SK-N-SH (cell line): Measurements from ENCODE around the gene SLC24A3. TPM values are rescaled to one million over a fixed set of nuclear protein-coding genes. Genes with fewer than 3 reads are reported as not detected.

ENCODE experiments used
- CTCF ChIA-PET: fragments of 300-600, 350-600 bp; formaldehyde crosslinking; extraction: SDS; loops from one replicate; lab custom pipeline; 2021; lab: Yijun Ruan, JAX
- POLR2A ChIA-PET: fragments of 350-600 bp; sonication (Branson Sonifier 250); formaldehyde crosslinking; extraction: SDS; loops from one replicate; lab custom pipeline; 2020; ENCODE audit warnings: antibody characterized with exemption, inconsistent platforms; lab: Yijun Ruan, JAX
- DNase-seq: peaks from one replicate; pipeline ENCODE4 v3.0.0; 2012
- H2AFZ ChIP-seq: fragments of 200-600 bp; sonication (generic); 2 replicates; pipeline ENCODE4 v1.8.1; 2016; ENCODE audit warnings: antibody characterized with exemption, mild to moderate bottlenecking, low read depth
- H3F3A ChIP-seq: fragments of 200-600 bp; sonication (generic); replicated peaks from 2 replicates; pipeline ENCODE3; 2016; ENCODE audit warnings: antibody characterized with exemption, mild to moderate bottlenecking; ENCODE audit not compliant: insufficient read depth
- H3K27ac ChIP-seq, 2 experiments: fragments of 200-500 bp in 1 of 2; fragments of 200-600 bp in 1 of 2; sonication (Bioruptor generic) in 1 of 2; sonication (generic), shearing (Covaris generic) in 1 of 2; 2 replicates each; pipeline versions ENCODE4 v1.5.1 to v1.6.1; 2014 to 2016; ENCODE audit warnings: low read depth in 2 of 2, inconsistent platforms in 1 of 2, low read length in 1 of 2, mild to moderate bottlenecking in 1 of 2, mixed read lengths in 1 of 2
- H3K27me3 ChIP-seq: fragments of 200-600 bp; sonication (generic), shearing (Covaris generic); 2 replicates; pipeline ENCODE4 v1.6.1; 2016; ENCODE audit warnings: mixed run types; ENCODE audit not compliant: insufficient read depth
- H3K36me3 ChIP-seq, 2 experiments: fragments of 200-500 bp in 1 of 2; fragments of 200-600 bp in 1 of 2; sonication (Bioruptor generic) in 1 of 2; sonication (generic) in 1 of 2; replicated peaks in 1 of 2; 2 replicates each; pipeline versions ENCODE3 to v1.5.1; 2014 to 2016; ENCODE audit warnings: low read length in 1 of 2, mild to moderate bottlenecking in 1 of 2; ENCODE audit not compliant: insufficient read depth in 2 of 2, control insufficient read depth in 1 of 2
- H3K4me1 ChIP-seq, 2 experiments: fragments of 200-500 bp in 1 of 2; fragments of 200-600 bp in 1 of 2; sonication (Bioruptor generic) in 1 of 2; sonication (generic), shearing (Covaris generic) in 1 of 2; 2 replicates each; pipeline versions ENCODE4 v1.5.1 to v1.6.1; 2014 to 2016; ENCODE audit warnings: low read depth in 1 of 2, low read length in 1 of 2, mixed run types in 1 of 2; ENCODE audit not compliant: insufficient read depth in 2 of 2, control insufficient read depth in 1 of 2
- H3K4me2 ChIP-seq: fragments of 200-600 bp; sonication (generic), shearing (Covaris generic); 2 replicates; pipeline ENCODE4 v1.6.1; 2017; ENCODE audit warnings: mixed run types
- H3K4me3 ChIP-seq, 2 experiments: fragments of 200-500 bp in 1 of 2; fragments of 200-600 bp in 1 of 2; sonication (Bioruptor generic) in 1 of 2; sonication (generic), shearing (Covaris generic) in 1 of 2; 2 replicates each; pipeline versions ENCODE4 v1.5.1 to v1.8.1; 2014 to 2016; ENCODE audit warnings: low read depth in 2 of 2, inconsistent platforms in 1 of 2, low read length in 1 of 2, mild to moderate bottlenecking in 1 of 2, mixed read lengths in 1 of 2, moderate library complexity in 1 of 2
- H3K79me2 ChIP-seq: fragments of 200-600 bp; sonication (generic); 2 replicates; pipeline ENCODE4 v1.8.1; 2017; ENCODE audit warnings: mild to moderate bottlenecking; ENCODE audit not compliant: insufficient read depth
- H3K9ac ChIP-seq: fragments of 200-600 bp; sonication (generic); 2 replicates; pipeline ENCODE4 v1.6.1; 2017; ENCODE audit warnings: mixed run types
- H3K9me2 ChIP-seq: fragments of 200-600 bp; sonication (generic); 2 replicates; pipeline ENCODE4 v1.6.1; 2017; ENCODE audit warnings: mixed run types
- H3K9me3 ChIP-seq: fragments of 200-600 bp; sonication (generic); 2 replicates; pipeline ENCODE4 v1.6.1; 2017; ENCODE audit warnings: mixed run types, mild to moderate bottlenecking, moderate library complexity
- H4K20me1 ChIP-seq: fragments of 200-600 bp; sonication (generic); 2 replicates; pipeline ENCODE4 v1.6.1; 2017; ENCODE audit warnings: mild to moderate bottlenecking, mixed run types; ENCODE audit not compliant: insufficient read depth
- ELF1 ChIP-seq: IDR thresholded peaks from 2 replicates; pipeline ENCODE4 v1.4.0; 2012
- EP300 ChIP-seq, 2 experiments: IDR thresholded peaks; 2 replicates each; pipeline versions ENCODE4 v1.4.0 to v1.6.1; 2012; ENCODE audit warnings: borderline replicate concordance in 1 of 2, low read depth in 1 of 2, low read length in 1 of 2
- FOSL2 ChIP-seq: IDR thresholded peaks from 2 replicates; pipeline ENCODE4 v1.4.0; 2012; ENCODE audit warnings: low read depth, mild to moderate bottlenecking, moderate library complexity, borderline replicate concordance
- FOXJ3 ChIP-seq: sonication (generic); formaldehyde crosslinking; IDR thresholded peaks from 2 replicates; pipeline ENCODE4 v1.5.1; 2020; ENCODE audit warnings: mild to moderate bottlenecking, missing genetic modification reagents
- FOXM1 ChIP-seq: IDR thresholded peaks from 2 replicates; pipeline ENCODE4 v1.4.0; 2012; ENCODE audit warnings: low read depth, mild to moderate bottlenecking
- GABPA ChIP-seq: IDR thresholded peaks from 2 replicates; pipeline ENCODE4 v1.4.0; 2012; ENCODE audit warnings: low read depth, mild to moderate bottlenecking
- NFIC ChIP-seq: IDR thresholded peaks from 2 replicates; pipeline ENCODE4 v1.4.0; 2012; ENCODE audit warnings: borderline replicate concordance
- NRF1 ChIP-seq: IDR thresholded peaks from 2 replicates; pipeline ENCODE4 v1.6.1; 2012; ENCODE audit warnings: low read depth, mild to moderate bottlenecking, low read length
- POLR2AphosphoS5 ChIP-seq: IDR thresholded peaks from 2 replicates; pipeline ENCODE4 v1.6.1; 2012; ENCODE audit warnings: low read depth, low read length
- RCOR1 ChIP-seq: fragments of 150-350 bp; IDR thresholded peaks from 2 replicates; pipeline ENCODE4 v1.6.1; 2017; ENCODE audit warnings: antibody characterized with exemption, low read length
- RFX5 ChIP-seq: IDR thresholded peaks from 2 replicates; pipeline ENCODE4 v1.6.1; 2012; ENCODE audit warnings: mild to moderate bottlenecking, improper control_type of control experiment, low read length
- RXRA ChIP-seq: IDR thresholded peaks from 2 replicates; pipeline ENCODE4 v1.4.0; 2012; ENCODE audit warnings: low read depth, mild to moderate bottlenecking, borderline replicate concordance
- SMC3 ChIP-seq: IDR thresholded peaks from 2 replicates; pipeline ENCODE4 v1.6.1; 2012; ENCODE audit warnings: low read depth, low read length, improper control_type of control experiment
- TCF12 ChIP-seq: IDR thresholded peaks from 2 replicates; pipeline ENCODE4 v1.4.0; 2012
- TEAD4 ChIP-seq: IDR thresholded peaks from 2 replicates; pipeline ENCODE4 v1.4.0; 2012; ENCODE audit warnings: mild to moderate bottlenecking, borderline replicate concordance; ENCODE audit not compliant: insufficient read depth
- YY1 ChIP-seq: IDR thresholded peaks from 2 replicates; pipeline ENCODE4 v1.4.0; 2012; ENCODE audit warnings: low read depth, mild to moderate bottlenecking
- WGBS: methylation state at CpG from one replicate; pipeline ENCODE4 v1.1.6; 2017; ENCODE audit warnings: low lambda C conversion rate; 5-methylcytosine and 5-hydroxymethylcytosine counted together
- polyA plus RNA-seq, 3 experiments: library from polyadenylated mRNA; depleted of rRNA; stranded (reverse); fragments of >200 nt; gene quantifications; 2 replicates each; pipeline ENCODE4 v1.2.3, GENCODE V29; 2012
- TF ChIP-seq, protein P1 (sequence below): fragments of 150-350 bp; IDR thresholded peaks from 2 replicates; pipeline ENCODE4 v1.6.1; 2016; ENCODE audit warnings: mild to moderate bottlenecking, low read depth, low read length
- TF ChIP-seq, protein P2 (sequence below): IDR thresholded peaks from 2 replicates; pipeline ENCODE4 v1.4.0; 2012; ENCODE audit warnings: low read depth
- TF ChIP-seq, protein P3 (sequence below): IDR thresholded peaks from 2 replicates; pipeline ENCODE4 v1.4.0; 2012; ENCODE audit warnings: low read depth, borderline replicate concordance
- TF ChIP-seq, protein P4 (sequence below): fragments of 150-350 bp; IDR thresholded peaks from 2 replicates; pipeline ENCODE4 v1.6.1; 2017; ENCODE audit warnings: antibody characterized with exemption, low read length, low read depth, borderline replicate concordance
- TF ChIP-seq, protein P5 (sequence below): IDR thresholded peaks from 2 replicates; pipeline ENCODE4 v1.4.0; 2012; ENCODE audit warnings: low read depth, borderline replicate concordance

SLC24A3 gene
- polyA plus RNA-seq, 1 of the 3 experiments (the other 2 are of a cell fraction), result not detected

DNA sequence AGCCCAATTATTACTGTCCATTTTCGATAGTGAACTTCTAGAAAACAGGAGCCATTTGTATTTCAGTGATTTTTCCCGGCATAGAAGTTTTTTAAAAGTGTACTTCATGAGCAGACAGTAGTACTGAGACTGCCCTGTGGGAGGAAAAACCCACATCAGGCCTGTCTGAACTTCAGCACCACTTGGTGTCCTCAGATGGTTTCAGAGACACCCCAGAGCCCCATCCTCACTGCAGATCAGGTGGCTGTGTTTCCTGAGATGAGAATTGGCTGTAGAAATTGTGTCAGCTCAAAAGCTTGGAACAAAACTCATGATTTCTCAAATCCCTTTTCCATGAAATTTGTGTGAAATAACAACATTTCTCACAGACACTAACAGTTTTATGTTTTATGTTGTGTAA is 435.6 kb downstream of the SLC24A3 start (continued):
- TF ChIP-seq RFX5 (no peak), TCF12 (no peak), FOSL2 (no peak)
- TF ChIP-seq, protein P1, sequence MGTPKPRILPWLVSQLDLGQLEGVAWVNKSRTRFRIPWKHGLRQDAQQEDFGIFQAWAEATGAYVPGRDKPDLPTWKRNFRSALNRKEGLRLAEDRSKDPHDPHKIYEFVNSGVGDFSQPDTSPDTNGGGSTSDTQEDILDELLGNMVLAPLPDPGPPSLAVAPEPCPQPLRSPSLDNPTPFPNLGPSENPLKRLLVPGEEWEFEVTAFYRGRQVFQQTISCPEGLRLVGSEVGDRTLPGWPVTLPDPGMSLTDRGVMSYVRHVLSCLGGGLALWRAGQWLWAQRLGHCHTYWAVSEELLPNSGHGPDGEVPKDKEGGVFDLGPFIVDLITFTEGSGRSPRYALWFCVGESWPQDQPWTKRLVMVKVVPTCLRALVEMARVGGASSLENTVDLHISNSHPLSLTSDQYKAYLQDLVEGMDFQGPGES, result no peak
- TF ChIP-seq, protein P2, sequence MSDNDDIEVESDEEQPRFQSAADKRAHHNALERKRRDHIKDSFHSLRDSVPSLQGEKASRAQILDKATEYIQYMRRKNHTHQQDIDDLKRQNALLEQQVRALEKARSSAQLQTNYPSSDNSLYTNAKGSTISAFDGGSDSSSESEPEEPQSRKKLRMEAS, result no peak

DNA sequence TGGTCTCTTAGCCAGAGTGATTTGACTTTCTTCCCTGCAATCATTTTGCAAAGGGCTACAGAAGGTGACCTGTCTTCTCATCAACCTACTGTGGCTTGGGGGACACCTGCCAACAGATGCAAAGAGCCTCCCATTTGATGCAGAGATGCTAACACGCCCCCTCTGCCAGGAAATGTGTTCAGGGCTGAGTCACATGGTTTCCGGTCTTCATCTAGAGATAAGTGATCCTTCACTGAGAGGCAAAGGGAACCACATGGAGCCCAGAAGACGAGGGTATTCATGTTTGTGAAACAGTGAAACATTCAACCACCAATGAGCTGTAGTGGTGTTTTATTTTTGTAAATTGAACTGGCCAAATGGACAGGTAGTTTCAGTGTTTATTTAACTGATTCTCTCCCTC is 436.6 kb downstream of the SLC24A3 start:
- Histone ChIP-seq H3K79me2 (no peaks in the 10 kb centered on the region), H3K4me2 (no peak overlapping the region), H3K4me1 (peaks cover 0 to 9% of the 10 kb centered on the region in 2 experiments; a peak in 1 of 4 replicates), H4K20me1 (no peaks in the 10 kb centered on the region), H3K4me3 (no peak overlapping the region), H3K9me3 (peaks cover 3% of the 10 kb centered on the region; the same call in 1 of the 2 replicates), H2AFZ (no peak overlapping the region), H3K36me3 (no peaks in the 10 kb centered on the region), H3K9me2 (no peaks in the 10 kb centered on the region), H3F3A (no peaks in the 10 kb centered on the region), H3K9ac (no peak overlapping the region), H3K27me3 (peaks cover 26% of the 10 kb centered on the region; the same call in 1 of the 2 replicates), H3K27ac (no peak overlapping the region)
- 6% methylated on average over 3 of the region's 3 CpGs for WGBS
- no peak for TF ChIP-seq RCOR1
- TF ChIP-seq EP300 (IDR thresholded peaks at IDR 0.05; ENCODE audit: borderline replicate concordance in 1 of 2, low read depth in 1 of 2, low read length in 1 of 2), result no peak
- no peak for TF ChIP-seq RXRA
- TF ChIP-seq, protein P3, sequence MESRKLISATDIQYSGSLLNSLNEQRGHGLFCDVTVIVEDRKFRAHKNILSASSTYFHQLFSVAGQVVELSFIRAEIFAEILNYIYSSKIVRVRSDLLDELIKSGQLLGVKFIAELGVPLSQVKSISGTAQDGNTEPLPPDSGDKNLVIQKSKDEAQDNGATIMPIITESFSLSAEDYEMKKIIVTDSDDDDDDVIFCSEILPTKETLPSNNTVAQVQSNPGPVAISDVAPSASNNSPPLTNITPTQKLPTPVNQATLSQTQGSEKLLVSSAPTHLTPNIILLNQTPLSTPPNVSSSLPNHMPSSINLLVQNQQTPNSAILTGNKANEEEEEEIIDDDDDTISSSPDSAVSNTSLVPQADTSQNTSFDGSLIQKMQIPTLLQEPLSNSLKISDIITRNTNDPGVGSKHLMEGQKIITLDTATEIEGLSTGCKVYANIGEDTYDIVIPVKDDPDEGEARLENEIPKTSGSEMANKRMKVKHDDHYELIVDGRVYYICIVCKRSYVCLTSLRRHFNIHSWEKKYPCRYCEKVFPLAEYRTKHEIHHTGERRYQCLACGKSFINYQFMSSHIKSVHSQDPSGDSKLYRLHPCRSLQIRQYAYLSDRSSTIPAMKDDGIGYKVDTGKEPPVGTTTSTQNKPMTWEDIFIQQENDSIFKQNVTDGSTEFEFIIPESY, result no peak
- no peak for TF ChIP-seq GABPA
- TF ChIP-seq TCF12, result no peak
- no peak for TF ChIP-seq YY1
- TF ChIP-seq ELF1, result no peak
- TF ChIP-seq, protein P4, sequence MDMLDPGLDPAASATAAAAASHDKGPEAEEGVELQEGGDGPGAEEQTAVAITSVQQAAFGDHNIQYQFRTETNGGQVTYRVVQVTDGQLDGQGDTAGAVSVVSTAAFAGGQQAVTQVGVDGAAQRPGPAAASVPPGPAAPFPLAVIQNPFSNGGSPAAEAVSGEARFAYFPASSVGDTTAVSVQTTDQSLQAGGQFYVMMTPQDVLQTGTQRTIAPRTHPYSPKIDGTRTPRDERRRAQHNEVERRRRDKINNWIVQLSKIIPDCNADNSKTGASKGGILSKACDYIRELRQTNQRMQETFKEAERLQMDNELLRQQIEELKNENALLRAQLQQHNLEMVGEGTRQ, result no peak
- no peak for TF ChIP-seq NFIC
- TF ChIP-seq, protein P5, sequence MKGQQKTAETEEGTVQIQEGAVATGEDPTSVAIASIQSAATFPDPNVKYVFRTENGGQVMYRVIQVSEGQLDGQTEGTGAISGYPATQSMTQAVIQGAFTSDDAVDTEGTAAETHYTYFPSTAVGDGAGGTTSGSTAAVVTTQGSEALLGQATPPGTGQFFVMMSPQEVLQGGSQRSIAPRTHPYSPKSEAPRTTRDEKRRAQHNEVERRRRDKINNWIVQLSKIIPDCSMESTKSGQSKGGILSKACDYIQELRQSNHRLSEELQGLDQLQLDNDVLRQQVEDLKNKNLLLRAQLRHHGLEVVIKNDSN, result no peak
- no peak for TF ChIP-seq NRF1
- TF ChIP-seq SMC3, result no peak
- no peak for TF ChIP-seq POLR2AphosphoS5
- no peak for TF ChIP-seq FOXM1
- no peak for TF ChIP-seq FOXJ3 (CRISPR knock-in tag)
- TF ChIP-seq TEAD4, result no peak
- TF ChIP-seq, protein P2, result no peak
- TF ChIP-seq, protein P1, result no peak
- DNase-seq, result no peak
- ChIA-PET POLR2A (no interaction called here), CTCF (interaction anchor here (1.4 to 2.2 kb wide), 2 partner anchors 13 to 20 kb away, joined by 4 to 9 read pairs; no protein-coding TSS in a partner anchor)
